T-helper 1 cell treated with Interleukin-12 subunit alpha and Interleukin-12 subunit beta and Interleukin-4 antibody, amounts not matched to agents 30 ng/mL and 1 ng/mL, for 36 hours (primary cell): Measurements from ENCODE around the gene VPS13D. TPM values are rescaled to one million over a fixed set of nuclear protein-coding genes. Genes with fewer than 3 reads are reported as not detected.

Experiments used
- intact Hi-C: fragments of 100-400 bp; cut with micrococcal nuclease; formaldehyde crosslinking; loops from one replicate; pipeline ENCODE4 v1.15.1; 2024
- total RNA-seq: library from RNA; stranded (reverse); gene quantifications from 2 replicates; pipeline ENCODE4 v1.2.3, GENCODE V29; 2022

Gene VPS13D, protein sequence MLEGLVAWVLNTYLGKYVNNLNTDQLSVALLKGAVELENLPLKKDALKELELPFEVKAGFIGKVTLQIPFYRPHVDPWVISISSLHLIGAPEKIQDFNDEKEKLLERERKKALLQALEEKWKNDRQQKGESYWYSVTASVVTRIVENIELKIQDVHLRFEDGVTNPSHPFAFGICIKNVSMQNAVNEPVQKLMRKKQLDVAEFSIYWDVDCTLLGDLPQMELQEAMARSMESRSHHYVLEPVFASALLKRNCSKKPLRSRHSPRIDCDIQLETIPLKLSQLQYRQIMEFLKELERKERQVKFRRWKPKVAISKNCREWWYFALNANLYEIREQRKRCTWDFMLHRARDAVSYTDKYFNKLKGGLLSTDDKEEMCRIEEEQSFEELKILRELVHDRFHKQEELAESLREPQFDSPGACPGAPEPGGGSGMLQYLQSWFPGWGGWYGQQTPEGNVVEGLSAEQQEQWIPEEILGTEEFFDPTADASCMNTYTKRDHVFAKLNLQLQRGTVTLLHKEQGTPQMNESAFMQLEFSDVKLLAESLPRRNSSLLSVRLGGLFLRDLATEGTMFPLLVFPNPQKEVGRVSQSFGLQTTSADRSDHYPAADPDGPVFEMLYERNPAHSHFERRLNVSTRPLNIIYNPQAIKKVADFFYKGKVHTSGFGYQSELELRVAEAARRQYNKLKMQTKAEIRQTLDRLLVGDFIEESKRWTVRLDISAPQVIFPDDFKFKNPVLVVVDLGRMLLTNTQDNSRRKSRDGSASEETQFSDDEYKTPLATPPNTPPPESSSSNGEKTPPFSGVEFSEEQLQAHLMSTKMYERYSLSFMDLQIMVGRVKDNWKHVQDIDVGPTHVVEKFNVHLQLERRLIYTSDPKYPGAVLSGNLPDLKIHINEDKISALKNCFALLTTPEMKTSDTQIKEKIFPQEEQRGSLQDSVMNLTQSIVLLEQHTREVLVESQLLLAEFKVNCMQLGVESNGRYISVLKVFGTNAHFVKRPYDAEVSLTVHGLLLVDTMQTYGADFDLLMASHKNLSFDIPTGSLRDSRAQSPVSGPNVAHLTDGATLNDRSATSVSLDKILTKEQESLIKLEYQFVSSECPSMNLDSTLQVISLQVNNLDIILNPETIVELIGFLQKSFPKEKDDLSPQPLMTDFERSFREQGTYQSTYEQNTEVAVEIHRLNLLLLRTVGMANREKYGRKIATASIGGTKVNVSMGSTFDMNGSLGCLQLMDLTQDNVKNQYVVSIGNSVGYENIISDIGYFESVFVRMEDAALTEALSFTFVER (N-terminal part only)
- total RNA-seq: 38.6 and 42.0 TPM in 2 replicates

DNA sequence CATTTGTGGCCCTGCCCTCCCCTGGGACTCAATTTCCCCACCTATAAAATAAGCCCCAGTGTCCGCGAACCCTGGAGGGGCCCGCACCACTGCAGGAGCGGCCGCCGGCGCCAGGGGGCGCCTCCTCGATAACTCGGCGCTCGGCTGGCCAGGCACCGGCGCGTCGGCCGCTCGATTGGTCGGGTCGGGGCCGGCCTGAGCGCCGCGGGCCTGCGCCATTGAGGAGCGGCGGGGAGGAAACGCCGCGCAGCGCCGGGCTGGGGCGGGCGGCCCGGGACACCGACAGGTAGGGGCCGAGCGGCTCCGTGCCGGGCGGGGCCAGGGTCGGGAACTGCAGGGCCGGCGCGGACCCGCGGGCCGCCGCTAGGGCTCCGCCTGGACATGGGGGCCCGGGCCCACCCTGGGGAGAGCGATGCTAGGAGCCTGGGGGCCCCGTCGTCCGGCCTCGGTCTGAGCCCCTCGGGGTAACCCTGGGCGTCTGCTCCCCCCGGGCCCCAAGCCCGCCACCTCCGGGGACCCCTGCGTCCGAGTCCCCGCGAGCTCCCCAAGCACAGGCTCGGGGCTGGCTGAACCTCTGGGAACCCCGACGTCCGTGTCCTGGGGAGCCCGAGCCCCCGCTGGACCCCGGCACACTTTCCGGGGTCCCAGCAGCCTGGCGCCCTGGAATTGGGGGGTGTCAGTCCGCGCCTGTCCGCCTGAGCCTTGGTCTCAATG, at the start of gene VPS13D:
VPS13D (plus strand) TSS at position 196 of the 714 bp plus-strand sequence. CDS start 4,237 bp downstream, outside the sequence.
- intact Hi-C loops: loop anchor here (1.0 to 10.0 kb wide), 5 partner anchors 112 to 429 kb away; partner anchors contain the start of gene MFN2

DNA sequence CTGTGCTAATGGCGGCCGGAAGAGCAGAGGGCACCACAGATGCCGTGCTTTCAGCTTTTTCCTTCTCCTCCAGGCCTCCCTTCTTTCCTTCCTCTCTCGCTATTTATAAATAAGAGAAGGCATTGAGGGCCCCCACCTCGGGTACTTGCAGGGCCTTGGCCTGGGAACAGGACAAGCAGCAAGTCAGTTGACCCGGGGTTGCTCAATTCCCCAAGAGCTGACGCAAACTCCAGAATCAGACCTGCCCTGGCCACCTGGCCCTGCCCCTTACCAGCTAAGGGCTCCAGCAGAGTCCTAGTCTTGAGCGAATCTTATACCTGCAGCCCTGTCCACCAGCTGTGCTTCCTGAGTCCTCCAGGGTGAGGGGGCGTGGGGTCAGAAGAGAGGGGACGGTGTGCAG, 49.5 kb upstream of the VPS13D start:
- intact Hi-C loops: no loop called here

DNA sequence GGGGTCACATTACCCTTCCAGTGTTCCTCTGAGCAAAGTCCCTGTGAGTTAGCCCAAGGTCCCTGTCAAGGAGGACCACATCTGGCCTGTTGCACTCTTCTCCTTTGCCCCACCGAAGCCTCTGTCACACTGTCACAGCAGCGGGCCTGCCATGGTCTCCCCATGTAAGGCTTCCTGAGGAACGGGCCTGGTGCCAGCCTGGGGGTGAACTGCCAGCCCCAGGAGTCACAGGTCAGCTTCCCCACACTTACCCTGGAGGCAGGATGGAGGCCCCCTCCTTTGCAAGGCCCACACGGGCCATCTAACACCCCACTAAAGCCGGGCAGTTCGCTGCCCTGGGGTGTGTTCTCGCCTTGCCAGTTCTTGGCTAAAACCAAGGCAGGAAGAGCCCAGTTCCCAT, 48.9 kb upstream of the VPS13D start:
- intact Hi-C loops: no loop called here

DNA sequence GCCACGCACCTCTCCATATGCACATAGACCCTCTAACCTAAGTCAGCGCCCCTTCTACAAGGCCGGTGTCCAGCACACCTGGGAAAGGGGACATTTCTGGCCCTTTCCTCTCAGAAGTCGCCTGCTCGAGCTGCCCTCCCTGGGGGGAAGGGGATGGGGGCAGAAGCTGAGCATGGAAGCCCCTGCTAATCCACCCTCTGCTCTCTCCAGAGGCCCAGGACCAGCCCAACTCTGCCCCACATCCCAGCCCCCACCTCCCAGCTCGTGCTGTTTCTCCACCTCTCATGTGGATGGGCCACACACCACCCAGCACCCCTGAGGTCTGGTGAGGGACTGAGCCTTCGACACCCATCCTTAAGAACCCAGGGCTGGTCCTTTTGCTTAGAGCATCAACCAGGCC, 48.3 kb upstream of the VPS13D start:
- intact Hi-C loops: no loop called here

DNA sequence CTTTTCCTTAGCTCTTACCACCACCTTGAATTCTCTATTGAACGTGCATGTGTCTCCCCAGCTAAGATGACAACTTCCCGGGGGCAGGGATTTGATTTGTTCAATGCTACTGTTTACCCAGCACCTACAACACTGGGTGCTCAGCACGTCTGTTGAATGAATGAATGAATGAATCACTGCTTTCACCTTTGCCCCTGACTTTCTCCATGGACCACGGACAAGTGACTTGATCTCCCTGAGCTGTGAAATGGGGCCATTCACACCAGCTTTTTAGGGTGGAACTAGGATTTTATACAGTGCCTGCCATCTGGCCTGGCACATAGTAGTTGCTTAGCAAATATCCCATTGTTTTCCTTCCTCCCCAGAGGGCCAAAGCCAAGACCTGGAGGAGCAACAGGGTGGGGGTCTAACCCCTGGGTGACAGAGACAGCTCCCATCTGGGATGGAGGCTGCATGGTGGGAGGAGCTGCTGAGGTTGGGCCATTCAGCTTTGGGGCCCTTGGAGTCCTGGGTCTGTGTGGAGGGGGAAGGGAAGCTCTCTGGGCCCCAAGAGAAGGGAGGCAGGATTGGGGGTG, 47.3 kb upstream of the VPS13D start:
- intact Hi-C loops: no loop called here

DNA sequence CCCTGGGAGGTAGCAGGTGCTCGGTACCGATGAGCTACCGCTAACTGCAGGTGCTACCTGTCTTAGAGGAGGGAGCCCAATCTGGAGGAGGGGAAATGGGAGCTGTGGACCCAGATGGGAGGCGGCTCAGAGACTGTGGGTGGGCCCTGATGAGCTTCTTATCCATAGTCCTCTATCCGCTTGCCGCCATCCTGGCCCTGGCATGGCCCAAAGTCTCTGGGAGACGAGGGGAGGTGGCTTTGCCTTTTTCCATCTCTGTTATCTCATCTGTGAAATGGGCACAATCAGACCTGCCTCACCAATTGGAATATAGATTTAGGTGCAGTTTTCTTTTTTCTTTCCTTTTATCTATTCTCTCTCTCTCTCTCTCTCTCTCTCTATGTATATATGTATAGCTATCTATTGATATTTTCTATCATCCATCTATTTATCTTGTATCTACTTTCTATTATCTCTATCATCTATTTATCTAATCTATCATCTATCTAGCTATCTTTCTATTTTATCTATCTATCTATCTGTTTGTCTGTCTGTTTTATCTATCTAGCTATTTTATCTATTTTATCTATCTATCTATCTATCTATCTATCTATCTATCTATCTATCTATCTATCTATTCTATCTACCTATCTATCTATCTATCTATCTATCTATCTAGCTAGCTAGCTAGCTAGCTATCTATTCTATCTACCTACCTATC, 46.6 kb upstream of the VPS13D start:
- intact Hi-C loops: no loop called here

DNA sequence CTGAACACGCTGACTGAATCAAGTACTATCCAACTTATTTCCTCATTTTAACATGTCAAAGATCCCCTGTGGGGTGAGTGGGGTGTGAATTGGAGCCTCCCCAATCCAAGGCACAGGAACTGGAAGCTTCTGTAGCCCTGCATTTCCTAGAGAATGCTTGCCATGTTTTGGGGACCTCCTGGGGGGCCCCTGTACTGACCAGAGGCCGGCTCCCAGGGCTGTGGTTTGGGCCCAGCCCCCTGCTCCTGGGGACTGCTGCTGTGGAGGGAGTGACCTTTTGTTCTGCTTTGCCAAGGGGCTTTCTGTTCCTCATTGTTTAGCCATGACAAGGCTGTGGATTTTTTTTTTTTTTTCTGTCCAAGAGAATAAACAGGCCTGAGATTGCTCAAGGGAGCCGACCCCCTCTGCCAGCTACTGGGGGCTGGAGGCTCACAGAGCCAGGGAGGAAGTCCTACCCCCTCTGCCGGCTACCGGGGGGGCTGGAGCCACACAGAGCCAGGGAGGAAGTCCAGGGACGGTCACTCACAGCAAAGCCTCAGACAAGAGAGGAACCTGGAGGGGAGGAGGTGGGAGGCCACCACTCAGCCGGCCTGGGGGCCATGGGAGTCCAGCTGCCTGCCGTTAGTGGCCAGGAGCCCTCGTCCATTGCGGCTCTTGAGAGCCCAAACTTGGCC, 45.7 kb upstream of the VPS13D start:
- intact Hi-C loops: no loop called here

DNA sequence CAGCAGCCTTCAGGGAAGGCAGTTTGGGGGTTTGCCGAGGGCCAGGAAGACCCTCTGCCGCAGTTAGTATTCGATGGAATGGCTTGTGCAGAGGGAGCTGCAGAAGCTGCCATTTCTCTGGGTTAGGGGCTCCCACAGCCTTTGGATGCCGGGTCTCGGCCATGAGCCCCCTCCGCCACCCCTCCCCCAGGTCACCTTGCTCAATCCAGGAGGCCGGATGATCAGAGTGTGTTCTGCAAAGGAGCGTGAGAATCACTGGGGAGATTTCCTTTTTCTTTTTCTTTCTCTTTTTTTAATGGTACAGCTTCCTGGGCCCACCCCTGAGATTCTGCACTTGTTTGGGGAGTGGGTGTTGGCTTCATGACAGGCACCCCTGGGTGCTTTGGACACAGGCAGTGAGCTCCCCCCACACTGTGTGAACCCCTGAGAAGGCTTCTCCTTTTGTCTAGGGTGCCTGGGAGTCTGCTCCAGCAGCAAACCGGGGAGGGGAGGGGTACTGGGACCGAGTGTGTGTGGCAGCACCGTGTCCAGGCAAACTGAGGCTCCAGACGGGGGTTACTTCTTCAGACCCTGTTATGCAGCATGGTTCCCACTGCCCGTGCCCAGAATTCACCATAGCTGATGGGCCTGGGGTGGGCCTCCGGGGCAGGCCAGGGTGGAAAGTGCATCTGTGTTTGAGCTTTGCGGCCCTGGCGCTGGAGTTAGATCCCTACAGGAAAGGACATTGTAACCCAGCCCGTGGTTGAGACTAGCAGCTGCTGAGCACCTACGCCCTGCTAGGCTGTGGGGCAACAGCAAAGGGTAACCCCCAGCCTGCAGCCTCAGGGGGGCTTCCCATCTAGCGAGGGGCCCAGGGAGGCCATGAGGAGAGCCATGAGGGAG, 44.6 kb upstream of the VPS13D start:
- intact Hi-C loops: no loop called here

DNA sequence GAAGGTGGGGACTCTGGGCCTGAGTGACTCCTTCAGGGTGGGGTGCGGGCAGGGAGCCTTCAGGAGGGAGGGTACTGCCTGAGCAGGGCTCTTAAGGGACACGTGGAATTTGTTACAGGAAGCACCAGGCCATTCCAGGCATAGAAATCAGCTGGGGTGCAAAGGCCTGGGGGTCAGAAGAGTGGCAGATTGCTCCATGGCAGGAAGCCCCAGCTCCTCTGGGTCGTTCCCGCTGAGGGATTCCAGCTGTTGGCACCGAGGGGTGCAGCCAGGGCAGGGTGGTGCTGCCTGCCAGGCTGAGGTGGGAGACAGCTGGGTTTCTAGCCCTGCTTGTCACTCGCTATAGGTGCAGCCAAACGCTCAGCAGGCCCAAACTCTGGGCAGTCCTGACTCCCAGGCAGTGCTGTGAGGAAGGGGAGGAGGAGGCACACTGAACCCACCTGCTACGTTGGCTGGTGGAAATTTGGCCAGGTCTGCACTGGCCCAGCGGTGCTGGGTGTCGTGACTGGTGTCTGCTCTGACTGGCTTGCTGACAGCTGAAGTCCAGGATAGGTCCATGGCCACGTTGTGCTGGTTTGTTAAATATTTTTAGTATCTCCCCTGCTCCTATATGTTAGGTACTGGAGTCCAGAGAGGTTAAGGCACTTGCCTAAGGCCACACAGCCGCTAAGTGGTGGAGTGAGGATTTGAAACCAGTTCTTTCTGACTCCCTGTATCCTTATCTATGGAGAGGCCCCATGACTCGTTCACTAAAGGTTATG, 43.7 kb upstream of the VPS13D start:
- intact Hi-C loops: no loop called here

DNA sequence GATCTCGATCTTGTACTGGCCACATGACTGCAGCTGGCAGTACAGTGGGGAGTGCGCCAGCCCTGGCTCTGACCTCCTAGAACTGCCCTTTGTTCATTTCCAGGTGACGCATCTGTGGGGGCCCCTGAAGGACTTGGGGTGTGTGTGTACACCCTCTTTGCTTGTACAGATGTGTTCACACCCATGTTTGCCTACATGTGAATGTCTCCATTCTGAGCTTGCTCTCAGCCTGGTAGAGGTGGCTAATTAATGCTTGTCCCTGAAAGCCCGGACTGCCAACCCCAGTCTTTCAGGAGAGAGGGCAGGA, 43.2 kb upstream of the VPS13D start:
- intact Hi-C loops: no loop called here

DNA sequence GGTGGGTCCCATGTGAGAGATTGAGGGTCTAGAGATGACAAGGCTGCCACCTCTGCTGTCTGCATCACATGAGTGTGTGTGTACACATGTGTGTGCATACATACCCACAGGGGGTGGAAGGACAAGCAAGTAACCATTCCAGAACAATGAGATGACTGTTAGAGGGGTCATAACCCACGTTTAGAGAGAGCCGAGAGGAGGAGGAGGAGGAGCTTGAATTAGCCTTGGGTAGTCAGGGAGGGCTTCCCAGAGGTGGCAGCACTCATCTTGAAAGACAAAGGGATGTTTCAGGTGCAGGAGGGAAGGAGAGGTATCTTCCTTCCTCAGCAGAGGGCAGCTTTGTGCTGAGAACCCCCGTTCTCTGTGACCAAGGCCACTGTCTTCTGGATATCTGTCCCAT, 41.7 kb upstream of the VPS13D start:
- intact Hi-C loops: no loop called here

DNA sequence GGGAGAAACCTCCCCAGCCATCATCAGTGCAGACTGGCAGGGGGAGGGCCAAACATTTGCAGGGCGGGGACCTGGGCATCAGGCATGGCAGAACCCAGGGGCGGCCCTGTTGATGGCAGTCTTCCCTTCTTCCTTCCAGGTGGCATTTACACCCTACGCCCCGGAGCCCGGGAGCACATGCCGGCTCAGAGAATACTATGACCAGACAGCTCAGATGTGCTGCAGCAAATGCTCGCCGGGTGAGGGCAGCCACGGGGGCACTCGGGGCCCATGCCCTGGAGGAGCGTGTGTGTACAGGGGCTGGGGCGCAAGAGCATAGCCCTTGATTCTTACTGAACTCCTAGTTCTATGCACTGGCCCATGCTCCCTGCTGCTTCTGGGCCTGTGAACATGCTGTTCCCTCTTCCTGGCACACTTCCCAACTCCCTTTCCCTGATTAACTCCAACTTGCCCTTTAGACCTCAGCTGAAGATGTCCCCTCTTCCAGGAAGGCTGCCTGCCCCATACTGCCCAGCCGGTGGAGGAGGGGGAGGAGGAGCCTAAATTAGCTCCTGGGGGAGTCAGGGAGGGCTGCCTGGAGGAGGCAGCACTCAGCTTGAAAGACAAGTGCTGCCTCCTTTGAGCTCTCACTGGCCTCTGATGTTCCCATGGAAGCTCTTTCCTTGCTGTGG, 41.0 kb upstream of the VPS13D start:
- intact Hi-C loops: no loop called here

DNA sequence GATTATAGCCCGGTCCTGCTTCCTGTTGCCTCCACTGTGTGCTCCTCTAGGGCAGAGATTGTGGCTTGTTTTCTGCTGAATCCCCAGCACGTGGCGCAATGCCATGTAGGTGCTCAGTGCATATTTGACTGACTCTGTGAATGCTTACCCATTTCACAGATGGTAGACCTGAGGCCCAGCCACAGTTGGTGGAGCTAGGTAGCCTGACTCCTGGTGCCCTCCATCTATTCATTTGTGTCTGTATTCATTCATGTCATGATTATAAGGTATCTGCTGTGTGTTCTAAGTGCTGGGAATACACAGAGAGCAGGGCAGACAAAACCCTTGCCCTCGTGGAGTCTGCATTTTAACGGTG, 40.5 kb upstream of the VPS13D start:
- intact Hi-C loops: no loop called here

DNA sequence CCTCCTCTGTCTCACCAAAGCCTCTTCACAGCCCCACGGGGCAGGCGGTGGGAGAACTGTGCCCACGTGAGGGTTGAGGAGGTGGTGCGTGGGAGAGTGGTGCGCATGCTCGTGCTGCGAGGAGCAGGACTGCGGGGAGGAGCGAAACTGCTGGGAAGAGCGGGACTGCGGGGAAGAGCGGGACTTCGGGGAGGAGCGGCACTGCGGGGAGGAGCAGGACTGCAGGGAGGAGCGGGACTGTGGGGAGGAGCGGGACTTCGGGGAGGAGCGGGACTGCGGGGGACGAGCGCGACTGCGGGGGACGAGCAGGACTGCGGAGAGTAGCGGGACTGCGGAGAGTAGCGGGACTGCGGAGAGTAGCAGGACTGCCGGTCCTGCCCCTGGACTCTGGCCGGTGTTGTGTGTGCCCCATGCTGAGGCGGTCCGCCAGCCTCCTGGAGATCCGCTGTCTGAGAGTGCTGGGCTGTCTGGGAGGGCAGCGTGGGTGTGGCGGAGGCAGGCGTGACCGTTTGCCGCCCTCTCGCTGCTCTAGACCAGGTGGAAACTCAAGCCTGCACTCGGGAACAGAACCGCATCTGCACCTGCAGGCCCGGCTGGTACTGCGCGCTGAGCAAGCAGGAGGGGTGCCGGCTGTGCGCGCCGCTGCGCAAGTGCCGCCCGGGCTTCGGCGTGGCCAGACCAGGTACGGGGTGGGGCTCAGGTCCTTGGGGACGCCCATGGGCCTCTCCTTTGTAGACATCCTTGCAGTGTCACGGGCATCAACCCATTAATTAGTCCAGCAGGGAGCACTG, 38.4 kb upstream of the VPS13D start:
- intact Hi-C loops: no loop called here

DNA sequence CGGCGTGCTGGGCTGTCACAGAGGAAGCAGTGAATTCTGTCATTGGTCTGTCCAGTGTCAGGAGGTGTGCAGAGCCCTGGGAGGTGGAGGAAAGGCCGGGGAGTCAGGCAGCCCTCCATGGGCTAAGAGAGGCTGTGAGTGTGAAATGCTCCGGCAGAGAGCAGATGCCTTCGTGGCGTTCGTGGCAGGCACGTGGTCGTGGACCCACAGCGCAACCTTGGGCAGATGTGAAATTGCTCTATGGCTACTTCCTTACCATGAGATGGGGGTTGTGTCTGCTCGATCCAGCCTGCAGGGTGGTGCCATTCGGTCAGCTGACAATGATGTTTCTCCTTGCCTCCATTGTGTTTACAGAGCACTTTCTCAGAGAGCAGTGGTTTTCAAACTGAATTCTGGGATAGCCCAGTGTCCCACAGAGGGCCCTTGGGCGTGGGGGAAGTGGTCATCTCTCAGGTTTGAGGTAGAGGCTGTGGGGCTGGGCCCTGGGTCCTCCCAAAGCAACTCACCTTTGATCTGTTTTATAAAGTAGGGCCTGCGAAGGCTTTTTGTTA, 35.1 kb upstream of the VPS13D start:
- intact Hi-C loops: no loop called here

DNA sequence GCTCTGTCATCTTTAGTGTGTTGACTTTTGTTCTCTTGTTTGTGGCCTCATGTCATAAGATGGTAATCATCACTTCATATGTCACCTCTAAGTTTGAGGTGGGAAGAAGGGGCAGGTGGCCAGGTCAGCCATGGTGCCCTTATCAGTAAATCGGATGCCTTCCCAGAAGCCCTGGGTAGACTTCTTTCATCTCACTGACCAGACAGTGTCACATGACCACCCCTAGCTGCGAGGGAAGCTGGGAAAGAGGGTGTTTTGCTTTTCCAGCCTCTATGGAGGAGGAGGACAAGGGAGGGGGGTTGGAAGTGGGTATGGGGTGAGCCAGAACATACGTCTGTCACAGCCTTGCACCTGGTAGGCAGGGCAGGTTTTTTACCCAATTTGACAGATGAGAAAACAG, 34.4 kb upstream of the VPS13D start:
- intact Hi-C loops: no loop called here
